Measurements from ENCODE around the gene OPN1MW.
"Not testable (repeated sequence)": the region's sequence is repeated elsewhere in the genome, so short reads cannot be mapped to it uniquely, and the experiment has no call there.

- not testable (repeated sequence) for TF ChIP-seq POLR2A (IDR thresholded peaks at IDR 0.05)
- TF ChIP-seq, protein P1, sequence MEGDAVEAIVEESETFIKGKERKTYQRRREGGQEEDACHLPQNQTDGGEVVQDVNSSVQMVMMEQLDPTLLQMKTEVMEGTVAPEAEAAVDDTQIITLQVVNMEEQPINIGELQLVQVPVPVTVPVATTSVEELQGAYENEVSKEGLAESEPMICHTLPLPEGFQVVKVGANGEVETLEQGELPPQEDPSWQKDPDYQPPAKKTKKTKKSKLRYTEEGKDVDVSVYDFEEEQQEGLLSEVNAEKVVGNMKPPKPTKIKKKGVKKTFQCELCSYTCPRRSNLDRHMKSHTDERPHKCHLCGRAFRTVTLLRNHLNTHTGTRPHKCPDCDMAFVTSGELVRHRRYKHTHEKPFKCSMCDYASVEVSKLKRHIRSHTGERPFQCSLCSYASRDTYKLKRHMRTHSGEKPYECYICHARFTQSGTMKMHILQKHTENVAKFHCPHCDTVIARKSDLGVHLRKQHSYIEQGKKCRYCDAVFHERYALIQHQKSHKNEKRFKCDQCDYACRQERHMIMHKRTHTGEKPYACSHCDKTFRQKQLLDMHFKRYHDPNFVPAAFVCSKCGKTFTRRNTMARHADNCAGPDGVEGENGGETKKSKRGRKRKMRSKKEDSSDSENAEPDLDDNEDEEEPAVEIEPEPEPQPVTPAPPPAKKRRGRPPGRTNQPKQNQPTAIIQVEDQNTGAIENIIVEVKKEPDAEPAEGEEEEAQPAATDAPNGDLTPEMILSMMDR (IDR thresholded peaks at IDR 0.05), result not testable (repeated sequence)
These were observed 29.1 kb downstream of the OPN1MW start for GRCh38 chrX:154211499-154211898.

Measured in thyroid gland (tissue), 4 donors.